Measurements from ENCODE around the gene CCDC69.
"Not testable (repeated sequence)": the region's sequence is repeated elsewhere in the genome, so short reads cannot be mapped to it uniquely, and the experiment has no call there.

The CCDC69 gene

GRCh38 chr5:151219789-151220188, 4.1 kb downstream of the CCDC69 start:
- no peak for DNase-seq

- no peak for DNase-seq
These were observed 4.8 kb downstream of the CCDC69 start for GRCh38 chr5:151219138-151219537.

GRCh38 chr5:151218177-151218576, 5.7 kb downstream of the CCDC69 start:
- DNase-seq = no peak

GRCh38 chr5:151216781-151217180, 7.1 kb downstream of the CCDC69 start:
- DNase-seq = no peak

- DNase-seq = no peak
These were observed 8.4 kb downstream of the CCDC69 start for GRCh38 chr5:151215546-151215880.

- no peak for DNase-seq
These were observed 9.0 kb downstream of the CCDC69 start for GRCh38 chr5:151214614-151215545.

- DNase-seq = peak in 1 of 2 donors; percentile 18
These were observed 9.9 kb downstream of the CCDC69 start for GRCh38 chr5:151213803-151214613.

- DNase-seq = no peak
These were observed 11.5 kb downstream of the CCDC69 start for GRCh38 chr5:151212406-151212798.

GRCh38 chr5:151208481-151208914, 15.4 kb downstream of the CCDC69 start:
- peak in 1 of 2 donors; percentile 8 for DNase-seq

GRCh38 chr5:151205411-151205810, 18.5 kb downstream of the CCDC69 start:
- DNase-seq = no peak

- DNase-seq = no peak
These were observed 19.8 kb downstream of the CCDC69 start for GRCh38 chr5:151204051-151204450.

- no peak for DNase-seq
These were observed 21.3 kb downstream of the CCDC69 start for GRCh38 chr5:151202381-151203139.

GRCh38 chr5:151200913-151201595, 22.8 kb downstream of the CCDC69 start:
- DNase-seq = no peak

GRCh38 chr5:151199581-151200185, 24.2 kb downstream of the CCDC69 start:
- no peak for DNase-seq

GRCh38 chr5:151198861-151199260, 25.0 kb downstream of the CCDC69 start:
- no peak for DNase-seq

GRCh38 chr5:151197291-151197600, 26.6 kb downstream of the CCDC69 start:
- not testable (repeated sequence) for DNase-seq

GRCh38 chr5:151196556-151197290, 27.2 kb downstream of the CCDC69 start:
- DNase-seq = no peak

- no peak for DNase-seq
These were observed 28.3 kb downstream of the CCDC69 start for GRCh38 chr5:151195622-151196021.

- no peak for DNase-seq
These were observed 31.3 kb downstream of the CCDC69 start for GRCh38 chr5:151192626-151193025.

GRCh38 chr5:151191661-151192060, 32.2 kb downstream of the CCDC69 start:
- no peak for DNase-seq

- DNase-seq = no peak
These were observed 34.7 kb downstream of the CCDC69 start for GRCh38 chr5:151189151-151189550.
